GM12878 (cell line): ENCODE results near the gene DHPS. TPM values are rescaled to one million over a fixed set of nuclear protein-coding genes. Genes with fewer than 3 reads are reported as not detected.

ENCODE experiments used
- ATF3 ChIP-seq: IDR thresholded peaks from 2 replicates; pipeline ENCODE4 v1.6.1; 2011; ENCODE audit warnings: low read depth, mild to moderate bottlenecking, low read length, moderate library complexity, borderline replicate concordance; ENCODE audit errors: extremely low read depth
- BCLAF1 ChIP-seq: fragments of 450-650 bp; IDR thresholded peaks from 2 replicates; pipeline ENCODE4 v1.6.1; 2017; ENCODE audit warnings: antibody characterized with exemption, mild to moderate bottlenecking, moderate library complexity
- E4F1 ChIP-seq: fragments of 450-650 bp; IDR thresholded peaks from 2 replicates; pipeline ENCODE4 v1.6.1; 2018; ENCODE audit warnings: borderline replicate concordance, mild to moderate bottlenecking; ENCODE audit not compliant: partially characterized antibody
- EED ChIP-seq: sonication (generic); IDR thresholded peaks from 2 replicates; pipeline ENCODE4 v1.6.1; 2016; ENCODE audit warnings: antibody characterized with exemption, low read depth
- ELK1 ChIP-seq: IDR thresholded peaks from 2 replicates; pipeline ENCODE4 v1.6.1; 2012; ENCODE audit warnings: low read depth, low read length, improper control_type of control experiment
- EZH2 ChIP-seq: IDR thresholded peaks from 2 replicates; pipeline ENCODE4 v1.6.1; 2012; ENCODE audit warnings: low read depth, mild to moderate bottlenecking, control low read depth, inconsistent platforms, low read length, borderline replicate concordance; ENCODE audit not compliant: control insufficient read depth
- GABPA ChIP-seq: IDR thresholded peaks from 2 replicates; pipeline ENCODE4 v1.6.1; 2014; ENCODE audit warnings: antibody characterized with exemption, low read depth, mild to moderate bottlenecking, inconsistent platforms
- HSF1 ChIP-seq: fragments of 150-350 bp; IDR thresholded peaks from 2 replicates; pipeline ENCODE4 v1.6.1; 2014; ENCODE audit warnings: mild to moderate bottlenecking, low read depth, low read length
- JUND ChIP-seq: IDR thresholded peaks from 2 replicates; pipeline ENCODE4 v1.6.1; 2012; ENCODE audit warnings: low read depth, mild to moderate bottlenecking, low read length, improper control_type of control experiment, moderate library complexity
- KLF5 ChIP-seq: fragments of 450-650 bp; IDR thresholded peaks from 2 replicates; pipeline ENCODE4 v1.6.1; 2014; ENCODE audit warnings: mild to moderate bottlenecking; ENCODE audit not compliant: partially characterized antibody
- MEF2B ChIP-seq: fragments of 450-650 bp; IDR thresholded peaks from 2 replicates; pipeline ENCODE4 v1.6.1; 2018; ENCODE audit warnings: mild to moderate bottlenecking, moderate library complexity; ENCODE audit not compliant: partially characterized antibody, poor library complexity, severe bottlenecking
- NFIC ChIP-seq: IDR thresholded peaks from 2 replicates; pipeline ENCODE4 v1.6.1; 2012; ENCODE audit warnings: low read depth, mild to moderate bottlenecking, inconsistent platforms, low read length, moderate library complexity
- RAD21 ChIP-seq: IDR thresholded peaks from 2 replicates; pipeline ENCODE4 v1.6.1; 2011; ENCODE audit warnings: mild to moderate bottlenecking, low read depth, low read length, moderate library complexity; ENCODE audit not compliant: insufficient read depth
- RFX5 ChIP-seq: IDR thresholded peaks from 2 replicates; pipeline ENCODE4 v1.6.1; 2011; ENCODE audit warnings: low read depth, low read length, improper control_type of control experiment
- STAT1 ChIP-seq: fragments of 450-650 bp; conservative IDR thresholded peaks from 2 replicates; pipeline ENCODE4 v1.6.1; 2014; ENCODE audit warnings: antibody characterized with exemption, mild to moderate bottlenecking
- ZBTB33 ChIP-seq: fragments of 450-650 bp; IDR thresholded peaks from 2 replicates; pipeline ENCODE4 v1.6.1; 2017; ENCODE audit warnings: mild to moderate bottlenecking
- polyA plus RNA-seq, 11 experiments: library from polyadenylated mRNA; depleted of rRNA in 4 of 11; unstranded in 6 of 11; stranded (reverse) in 5 of 11; fragments of >200 nt; fragmentation: Nextera tagmentation in 4 of 11; fragmentation: Illumina TruSeq in 1 of 11; extraction: Ambion mirVana in 4 of 11; extraction: Trizol in 1 of 11; gene quantifications; 1 replicate in 1 of 11; 2 replicates in 10 of 11; pipeline versions ENCODE4 v1.2.1 to v1.2.3, GENCODE V29; 2011 to 2016; ENCODE audit warnings: inconsistent platforms in 2 of 11, missing spikeins in 2 of 11, low read depth in 1 of 11
- total RNA-seq, 4 experiments: library from RNA; depleted of rRNA in 3 of 4; stranded (reverse); fragments of >200 nt in 3 of 4; fragmentation: Illumina TruSeq in 1 of 4; extraction: Trizol in 1 of 4; gene quantifications; 2 replicates each; pipeline versions ENCODE4 v1.2.1 to v1.2.3, GENCODE V29; 2013 to 2021

Gene DHPS
- total and polyA plus RNA-seq, 10 of the 15 experiments (the other 5 are each of a cell fraction or from before 2014, with no cell fraction given) = 36.4 to 104 (median 83.4) TPM

GRCh38 chr19:12696366-12697335, 15.0 kb upstream of the DHPS start, which contains the start of gene FBXW9 (continued):
- peak; percentile 86; the same call in 1 of the 2 replicates for TF ChIP-seq STAT1
- TF ChIP-seq EED = no peak
- TF ChIP-seq JUND = no peak
- no peak for TF ChIP-seq NFIC
- no peak; the same call in 1 of the 2 replicates for TF ChIP-seq RFX5
- TF ChIP-seq RAD21 = no peak
- no peak for TF ChIP-seq HSF1
- peak; percentile 97 for TF ChIP-seq GABPA
- peak; percentile 42 for TF ChIP-seq KLF5
- no peak for TF ChIP-seq BCLAF1
- peak; percentile 95 for TF ChIP-seq ATF3
- TF ChIP-seq ELK1 = peak; percentile 90
- TF ChIP-seq ZBTB33 = no peak
- no peak for TF ChIP-seq MEF2B
- TF ChIP-seq E4F1 = no peak
- no peak for TF ChIP-seq EZH2
